GM21360 (cell line): ENCODE data around the gene TRPC5OS.

ENCODE experiments used
- ATAC-seq: cut with Tn5 transposase; IDR thresholded peaks from one replicate; pipeline ENCODE4 v1.9.1; 2021; ENCODE audit warnings: mild to moderate bottlenecking, moderate library complexity; ENCODE audit not compliant: unreplicated experiment

The TRPC5OS gene

GRCh38 chrX:111875881-111876280, at the start of gene TRPC5OS:
Gene TRPC5OS (plus strand): TSS chrX:111876181. CDS start chrX:111901850, 25,669 bp downstream.
- no peak for ATAC-seq

- ATAC-seq, result no peak
Observed at GRCh38 chrX:111829345-111829744, 46.6 kb upstream of the TRPC5OS start.

- ATAC-seq, result no peak
Observed at GRCh38 chrX:111830571-111830970, 45.4 kb upstream of the TRPC5OS start.

GRCh38 chrX:111831343-111831742, 44.6 kb upstream of the TRPC5OS start:
- no peak for ATAC-seq

- ATAC-seq, result no peak
Observed at GRCh38 chrX:111837197-111837596, 38.8 kb upstream of the TRPC5OS start.

GRCh38 chrX:111847491-111848133, 28.4 kb upstream of the TRPC5OS start:
- ATAC-seq, result no peak

GRCh38 chrX:111848541-111848940, 27.4 kb upstream of the TRPC5OS start:
- ATAC-seq, result no peak

GRCh38 chrX:111850975-111851374, 25.0 kb upstream of the TRPC5OS start:
- no peak for ATAC-seq

- peak; percentile 66 for ATAC-seq
Observed at GRCh38 chrX:111854556-111855490, 21.2 kb upstream of the TRPC5OS start.

GRCh38 chrX:111857534-111858060, 18.4 kb upstream of the TRPC5OS start:
- ATAC-seq, result no peak

GRCh38 chrX:111861605-111862004, 14.4 kb upstream of the TRPC5OS start:
- no peak for ATAC-seq

- no peak for ATAC-seq
Observed at GRCh38 chrX:111867236-111867635, 8.7 kb upstream of the TRPC5OS start.

- ATAC-seq, result peak; percentile 64
Observed at GRCh38 chrX:111868726-111869638, 7.0 kb upstream of the TRPC5OS start.

- ATAC-seq, result peak; percentile 80
Observed at GRCh38 chrX:111869639-111870034, 6.3 kb upstream of the TRPC5OS start.

GRCh38 chrX:111874241-111874640, 1.7 kb upstream of the TRPC5OS start:
- no peak for ATAC-seq

GRCh38 chrX:111876646-111877045, 665 bp downstream of the TRPC5OS start:
- ATAC-seq, result no peak

- ATAC-seq, result no peak
Observed at GRCh38 chrX:111877681-111878080, 1.7 kb downstream of the TRPC5OS start.

GRCh38 chrX:111880735-111881134, 4.8 kb downstream of the TRPC5OS start:
- ATAC-seq, result no peak

- ATAC-seq, result no peak
Observed at GRCh38 chrX:111881715-111882114, 5.7 kb downstream of the TRPC5OS start.

GRCh38 chrX:111886678-111887077, 10.7 kb downstream of the TRPC5OS start:
- no peak for ATAC-seq

GRCh38 chrX:111888600-111888999, 12.6 kb downstream of the TRPC5OS start:
- no peak for ATAC-seq
